Left kidney (tissue), 2 donors: ENCODE data around the gene TBXAS1. TPM values are rescaled to one million over a fixed set of nuclear protein-coding genes. Genes with fewer than 3 reads are reported as not detected.

ENCODE experiments used
- DNase-seq: peaks from one replicate; pipeline ENCODE4 v3.0.0-alpha.2; 2013
- polyA plus RNA-seq: library from polyadenylated mRNA; unstranded; fragments of 120-200 nt; gene quantifications from one replicate; pipeline ENCODE4 v1.2.1, GENCODE V29; 2013; ENCODE audit not compliant: insufficient read length

Gene TBXAS1
- polyA plus RNA-seq, 1 donor, result 35.8 TPM

DNA sequence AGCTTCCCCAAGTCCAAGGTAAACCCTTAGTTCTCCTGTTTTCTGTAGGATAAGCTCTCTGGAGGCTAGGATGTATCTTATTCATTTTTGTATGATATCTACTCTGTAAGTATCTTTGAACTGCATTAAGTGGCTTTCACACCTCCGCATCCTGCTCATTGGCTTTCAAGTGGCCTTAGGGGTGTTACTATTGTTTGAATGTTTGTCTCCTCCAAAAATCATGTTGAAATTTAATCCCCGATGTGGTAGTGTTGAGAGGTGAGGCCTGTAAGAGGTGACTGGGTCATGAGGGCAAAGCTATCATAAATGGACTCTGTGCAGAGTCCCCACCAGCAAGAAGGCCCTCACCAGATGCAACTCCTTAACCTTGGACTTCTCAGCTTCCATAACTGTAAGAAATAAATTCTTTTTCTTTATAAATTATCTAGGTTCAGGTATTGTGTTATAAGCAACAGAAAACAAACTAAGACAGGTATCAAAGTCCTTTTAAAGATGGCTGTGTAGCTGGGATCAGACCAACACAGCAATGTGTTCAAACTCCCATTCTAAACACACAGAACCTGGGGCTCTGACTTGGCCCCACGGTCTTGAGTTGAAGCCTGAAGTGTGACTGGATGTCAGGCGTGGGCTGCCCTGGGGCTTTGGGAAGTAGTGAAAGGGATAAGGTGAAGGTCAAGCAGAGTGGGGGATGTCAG lies 25.9 kb downstream of the TBXAS1 start:
- DNase-seq, result no peak

DNA sequence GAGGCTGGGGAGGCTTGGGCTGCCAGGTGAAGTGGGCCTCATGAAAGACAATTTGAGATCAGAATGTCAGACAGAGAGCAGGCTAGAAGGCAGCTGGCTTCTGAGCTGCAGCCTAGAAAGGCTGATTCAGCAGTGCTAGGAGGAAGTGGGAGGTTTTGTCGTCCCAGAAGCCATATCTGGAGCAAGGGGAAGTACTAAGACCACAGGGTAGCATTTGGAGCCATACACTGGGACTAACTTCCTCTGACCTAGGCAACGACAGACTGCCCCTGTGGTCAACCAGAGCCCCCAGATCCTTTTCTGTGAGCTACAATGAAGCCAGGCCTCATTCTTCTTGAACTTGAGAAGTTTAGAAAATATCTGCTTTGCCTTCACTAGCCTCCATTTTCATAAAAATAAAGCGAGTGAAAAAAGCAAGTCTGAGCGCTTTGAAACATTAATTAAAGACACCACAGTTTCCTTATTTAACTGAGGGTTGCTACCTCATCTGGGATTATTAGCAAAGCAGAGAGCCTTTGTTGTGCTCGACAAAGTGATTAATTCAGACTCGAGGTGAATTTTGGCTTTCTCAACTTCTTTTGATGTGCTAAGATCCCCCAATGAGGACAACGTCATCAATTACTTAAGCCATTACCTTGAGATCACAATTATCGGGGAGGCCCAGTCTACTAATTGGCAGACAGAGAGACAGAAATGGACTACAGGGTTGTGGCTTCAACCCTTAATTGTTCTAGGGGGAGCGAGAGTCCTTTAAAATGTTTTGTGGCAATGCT lies 26.6 kb downstream of the TBXAS1 start:
- no peak for DNase-seq

DNA sequence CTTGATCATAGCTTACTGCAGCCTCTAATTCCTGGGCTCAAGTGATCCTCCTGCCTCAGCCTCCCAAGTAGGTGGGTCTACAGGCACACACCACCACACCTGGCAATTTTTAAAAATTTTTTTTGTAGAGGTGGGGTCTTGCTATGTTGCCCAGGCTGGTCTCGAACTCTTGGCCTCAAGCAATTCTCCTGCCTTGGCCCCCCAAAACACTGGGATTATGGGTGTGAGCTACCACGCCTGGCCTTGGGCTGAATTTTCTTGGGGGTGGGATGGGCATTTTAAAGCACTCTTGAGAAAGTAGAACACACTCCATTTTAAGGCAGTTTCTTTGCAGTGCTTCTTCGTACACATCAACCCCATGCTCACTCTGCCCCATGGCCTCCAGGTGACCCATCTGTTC lies 28.7 kb downstream of the TBXAS1 start:
- no peak for DNase-seq

DNA sequence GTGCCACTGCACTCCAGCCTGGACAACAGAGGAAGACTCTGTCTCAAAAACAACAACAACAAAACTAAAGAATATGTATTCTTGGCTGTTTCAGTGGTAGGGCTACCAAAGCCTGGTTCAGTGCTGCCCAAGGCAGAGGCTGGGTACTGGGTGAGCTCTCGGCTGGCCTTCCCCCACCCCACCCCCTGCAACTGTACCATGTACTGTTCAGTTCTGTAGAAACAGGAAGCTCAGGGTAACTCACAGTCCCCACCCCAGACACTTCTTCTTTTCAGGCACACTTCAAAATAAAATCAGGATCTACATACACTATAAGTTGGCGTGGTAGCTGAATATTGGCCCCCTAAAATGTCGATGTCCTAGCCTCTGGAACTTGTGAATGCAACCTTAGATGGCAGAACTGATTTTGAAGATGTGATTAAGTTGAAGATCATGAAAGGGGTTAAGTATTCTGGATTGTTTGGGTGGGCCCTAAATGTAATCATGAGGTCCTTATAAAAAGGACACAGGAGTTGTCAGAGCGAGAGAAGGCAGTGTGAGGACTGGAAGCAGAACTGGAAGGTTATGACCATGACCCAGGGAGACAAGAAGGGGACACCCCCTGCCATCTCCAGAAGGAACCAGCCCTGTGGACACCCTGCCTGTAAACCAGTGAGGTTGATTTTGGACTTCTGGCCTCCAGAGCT lies 31.2 kb downstream of the TBXAS1 start:
- DNase-seq, result no peak

DNA sequence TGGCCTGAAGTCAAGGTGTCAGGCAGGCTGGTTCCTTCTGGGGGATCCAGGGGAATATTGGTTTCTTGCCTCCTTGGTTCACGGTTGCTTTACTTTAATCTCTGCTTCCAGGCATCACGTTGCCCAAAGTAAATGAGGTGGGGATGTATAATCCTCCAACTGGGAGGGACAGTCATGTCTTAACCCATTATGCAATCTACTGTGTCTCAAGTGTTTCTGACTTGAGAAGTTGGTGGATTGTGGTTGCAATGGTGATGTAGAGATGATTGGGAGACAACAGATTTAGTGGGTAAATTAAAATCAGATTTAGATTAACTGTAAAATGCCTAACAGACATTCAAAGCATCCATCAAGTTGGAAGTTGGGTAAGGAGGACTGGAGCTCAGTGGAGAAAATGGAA lies 32.7 kb downstream of the TBXAS1 start:
- DNase-seq, result no peak

DNA sequence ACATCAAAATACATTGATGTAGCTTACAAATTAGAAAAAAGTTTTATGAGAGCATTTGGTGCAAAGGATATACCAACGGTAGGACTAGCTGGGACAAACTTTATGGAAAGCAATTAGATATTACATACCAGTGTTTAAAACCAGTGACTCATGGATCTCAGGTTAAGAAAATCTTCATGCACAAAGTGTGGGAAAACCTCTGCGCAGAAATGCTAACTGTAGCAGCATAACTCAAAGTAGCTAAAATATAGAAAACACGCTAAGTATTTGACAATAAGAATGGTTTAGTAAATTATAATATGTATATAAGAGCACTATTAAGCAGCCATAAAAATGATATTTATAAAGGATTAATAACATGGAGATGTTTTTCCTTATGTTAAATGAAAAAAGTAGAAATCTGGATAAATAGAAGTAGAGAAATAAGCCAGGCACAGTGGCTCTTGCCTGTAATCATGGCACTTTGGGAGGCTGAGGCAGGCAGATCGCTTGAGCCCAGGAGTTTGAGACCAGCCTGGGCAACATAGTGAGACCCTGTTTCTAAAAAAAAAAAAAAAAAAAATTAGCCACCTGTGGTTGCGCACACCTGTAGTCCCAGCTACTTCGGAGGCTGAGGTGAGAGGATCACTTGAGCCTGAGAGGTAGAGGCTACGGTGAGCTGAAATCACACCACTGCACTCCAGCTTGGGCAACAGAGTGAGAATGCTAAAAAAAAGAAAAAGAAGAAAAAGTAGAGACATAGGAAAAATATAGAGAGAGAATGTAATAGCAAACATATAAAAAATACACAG lies 37.2 kb downstream of the TBXAS1 start:
- DNase-seq, result no peak

DNA sequence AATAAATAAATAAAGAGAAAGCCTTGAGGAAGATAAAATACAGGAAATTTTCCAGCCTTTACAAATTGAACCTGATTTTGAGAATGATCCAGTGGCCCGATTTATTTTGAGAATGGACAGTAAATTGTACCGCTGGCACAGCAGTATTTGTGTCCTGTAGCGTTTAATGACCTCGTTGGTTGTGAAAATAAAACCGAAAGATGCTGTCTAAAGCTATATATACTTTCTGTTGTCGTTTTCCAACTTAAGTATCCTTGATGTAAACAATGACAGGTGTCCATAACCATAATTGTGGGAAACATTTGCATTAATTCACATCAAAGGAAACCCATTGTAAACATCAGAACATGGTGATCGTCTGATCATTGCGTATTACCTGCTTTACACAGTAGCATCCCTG lies 38.8 kb downstream of the TBXAS1 start:
- DNase-seq, result no peak

DNA sequence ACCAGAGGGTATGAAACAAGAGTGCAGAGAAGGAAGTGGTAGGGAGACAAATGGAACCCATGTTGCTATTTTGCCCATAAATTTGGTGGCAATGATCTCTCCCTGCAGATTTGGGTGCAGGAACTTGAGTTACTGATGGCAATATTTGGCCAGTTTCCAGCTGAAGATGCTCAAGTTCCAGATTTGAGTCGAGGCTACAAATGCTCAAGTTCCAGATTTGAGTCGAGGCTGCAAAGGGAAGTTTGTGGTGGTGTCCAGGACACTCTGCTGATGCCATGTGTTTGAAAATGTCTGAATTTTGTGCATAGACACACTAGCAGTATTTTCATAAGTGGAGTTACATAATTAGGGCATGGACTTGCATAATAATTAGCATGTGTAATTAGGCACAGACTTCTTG lies 40.8 kb downstream of the TBXAS1 start:
- no peak for DNase-seq

DNA sequence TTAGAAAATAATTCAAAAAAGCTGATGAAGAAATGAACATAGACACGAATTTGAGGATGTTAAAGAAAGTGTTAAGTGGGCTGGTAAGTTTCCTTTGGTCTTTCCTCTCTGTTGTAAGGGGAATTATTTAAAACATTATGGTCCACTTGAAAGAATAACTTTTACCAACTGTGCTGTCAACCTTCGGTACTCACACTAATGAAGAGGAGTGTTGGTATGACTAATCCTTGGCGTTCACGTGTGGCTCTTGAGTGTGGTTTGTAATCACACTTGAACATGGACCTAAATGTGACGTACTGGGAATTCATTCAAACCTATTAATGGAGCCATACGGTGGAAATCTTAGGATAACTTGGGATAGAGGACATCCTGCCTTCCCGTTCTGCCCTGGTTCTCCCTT lies 41.3 kb downstream of the TBXAS1 start:
- no peak for DNase-seq

DNA sequence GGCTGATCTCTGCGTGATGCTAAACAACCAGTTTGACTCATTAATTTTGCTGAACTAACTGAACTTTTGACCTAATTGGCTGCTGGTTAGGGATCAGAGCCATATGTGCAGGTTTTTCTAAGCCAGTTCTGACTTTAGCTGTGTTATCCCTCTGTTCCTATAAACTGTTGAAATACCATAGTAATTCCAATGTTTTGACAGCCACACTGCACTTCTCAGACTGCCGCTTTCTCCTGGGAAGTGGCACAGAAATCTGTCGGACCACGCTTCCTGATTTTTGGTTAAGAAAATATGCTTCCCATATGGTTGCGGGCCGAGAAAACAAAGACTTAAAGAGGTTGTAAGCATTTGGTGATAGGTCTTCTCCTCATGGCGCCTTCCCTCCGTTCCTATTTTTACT lies 42.3 kb downstream of the TBXAS1 start:
- no peak for DNase-seq

DNA sequence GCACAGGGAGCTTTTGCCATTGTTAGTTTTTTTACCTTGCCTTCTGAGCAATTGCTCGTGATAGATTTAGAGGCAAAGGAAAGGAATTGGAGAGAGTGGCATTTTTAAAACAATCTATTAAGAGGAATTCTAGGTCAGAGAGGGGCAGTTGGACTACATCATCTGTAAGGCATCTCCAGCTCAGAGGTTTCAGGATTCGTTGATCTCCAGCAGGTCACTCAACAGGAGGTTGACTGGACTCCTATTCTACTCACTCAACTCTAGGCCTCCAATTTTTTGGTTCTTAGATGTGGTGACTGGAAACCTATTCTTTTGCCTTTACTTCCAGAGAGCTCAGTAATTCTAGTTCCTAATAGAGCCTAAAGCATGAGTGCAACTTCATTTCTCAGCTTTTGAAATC lies 42.8 kb downstream of the TBXAS1 start:
- no peak for DNase-seq

DNA sequence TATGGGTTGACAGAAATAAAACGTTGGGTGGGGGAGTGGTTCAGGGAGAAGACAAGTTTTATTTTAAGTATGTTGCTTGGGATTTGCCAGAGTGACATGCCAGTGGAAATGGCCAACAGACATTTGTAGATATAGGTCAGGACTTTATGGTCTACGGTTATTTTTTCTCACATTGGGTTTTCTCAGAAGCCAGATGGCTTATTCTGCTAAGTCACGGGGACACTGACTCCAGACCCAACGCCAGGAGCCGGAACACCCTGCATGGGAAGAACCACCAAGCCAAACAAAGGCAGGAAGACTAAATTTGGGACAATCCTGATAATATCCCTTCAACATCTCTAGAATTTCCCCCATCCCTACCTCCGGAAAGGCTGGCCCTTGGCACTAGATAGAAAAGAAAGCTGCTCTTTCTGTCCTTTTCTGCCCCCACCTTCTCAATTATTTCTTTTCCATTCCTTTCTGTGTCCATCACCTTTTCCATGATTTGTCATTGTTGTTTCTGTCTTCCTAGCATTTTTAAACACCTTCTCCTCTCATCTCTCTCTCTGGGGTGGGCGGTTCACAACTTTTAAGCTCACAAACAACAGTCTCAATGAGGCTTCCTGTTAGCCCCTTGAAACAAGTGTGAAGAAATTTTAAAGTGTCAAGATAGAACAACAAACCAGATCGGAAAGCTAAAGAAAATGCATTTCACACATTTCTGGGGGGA lies 44.7 kb downstream of the TBXAS1 start:
- no peak for DNase-seq

DNA sequence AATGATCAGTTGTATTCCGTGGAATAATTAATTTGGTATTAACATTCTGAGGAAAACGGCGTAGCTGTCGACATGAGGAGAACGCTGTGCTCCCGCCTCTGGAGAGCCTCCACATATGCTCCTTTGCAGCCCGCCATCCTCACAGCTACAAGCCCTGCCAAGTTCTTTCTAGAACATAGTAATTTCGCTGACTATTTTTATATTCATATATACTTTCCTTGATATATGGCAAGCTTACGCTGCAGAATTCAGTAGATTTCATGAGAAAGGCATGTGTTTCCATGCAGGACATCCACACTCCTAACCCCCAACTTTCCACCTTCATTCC lies 45.2 kb downstream of the TBXAS1 start:
- DNase-seq, result no peak

DNA sequence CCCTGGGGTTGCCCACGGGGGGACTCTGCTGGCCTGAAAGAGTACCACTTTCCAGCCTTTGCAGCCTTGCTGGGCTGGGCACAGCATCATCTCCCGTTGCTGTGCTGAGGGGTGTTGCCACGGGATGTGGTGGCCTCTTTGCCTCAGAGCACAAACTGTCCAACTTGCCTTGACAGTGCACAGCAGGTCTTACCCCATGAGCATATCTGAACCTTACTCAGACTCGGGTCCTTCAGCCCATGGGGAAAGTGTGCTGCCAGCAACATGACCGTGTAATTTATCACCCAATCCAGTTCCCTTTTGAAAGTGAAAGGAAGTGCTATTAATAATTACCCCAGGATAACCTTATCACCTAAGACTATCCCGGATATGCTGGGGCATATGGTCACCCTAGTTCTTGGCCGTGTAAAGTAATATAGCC lies 46.8 kb downstream of the TBXAS1 start:
- DNase-seq, result no peak

DNA sequence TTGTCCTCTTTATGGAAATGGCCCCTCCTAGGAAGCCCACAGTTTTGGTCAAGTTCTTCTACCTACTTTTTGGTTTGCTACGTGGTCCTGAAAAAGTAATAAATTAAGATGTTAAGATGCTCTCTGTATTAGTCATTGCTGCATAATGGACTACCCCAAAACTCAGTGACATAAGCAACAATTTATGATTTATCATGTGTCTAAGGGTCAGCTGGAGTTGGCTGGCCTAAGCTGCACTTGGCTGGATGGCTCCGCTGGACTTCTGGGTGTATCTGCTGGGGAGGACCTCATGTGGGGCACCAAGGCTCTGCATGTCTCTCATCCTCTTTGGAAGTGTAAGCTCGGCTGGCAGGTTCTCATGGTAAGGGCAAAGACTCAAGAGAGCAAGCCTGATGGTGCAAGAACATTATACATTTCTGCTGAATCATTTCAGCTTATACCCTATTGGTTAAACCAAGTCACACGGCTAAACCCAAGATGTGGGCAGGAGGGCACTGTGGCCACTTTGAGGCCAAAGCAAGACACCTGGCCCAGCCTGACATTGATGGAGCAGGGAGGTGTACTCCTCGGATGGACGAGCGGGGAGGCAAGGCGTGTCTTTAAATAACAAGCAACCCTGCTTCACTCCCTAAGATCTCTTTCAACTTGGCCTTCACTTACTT lies 47.7 kb downstream of the TBXAS1 start:
- DNase-seq, result no peak

DNA sequence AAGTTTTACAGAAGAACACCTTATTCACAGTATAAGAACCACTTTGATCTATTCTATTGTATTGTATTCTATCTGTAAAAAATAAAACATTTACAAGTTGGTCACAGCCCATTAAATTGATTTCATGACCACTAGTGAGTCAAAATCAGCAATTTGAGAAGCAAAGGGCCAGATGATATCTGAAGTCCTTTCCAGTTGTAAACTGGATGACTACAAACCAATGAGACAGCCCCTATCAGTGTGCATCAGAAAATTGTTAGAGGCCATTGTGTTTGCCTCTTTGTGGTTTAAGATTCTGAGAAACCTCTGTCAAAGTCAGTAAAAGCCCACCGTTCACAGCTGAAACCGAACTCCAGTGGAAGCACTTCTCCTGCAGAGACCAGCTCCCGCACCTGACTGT lies 54.8 kb downstream of the TBXAS1 start:
- no peak for DNase-seq

DNA sequence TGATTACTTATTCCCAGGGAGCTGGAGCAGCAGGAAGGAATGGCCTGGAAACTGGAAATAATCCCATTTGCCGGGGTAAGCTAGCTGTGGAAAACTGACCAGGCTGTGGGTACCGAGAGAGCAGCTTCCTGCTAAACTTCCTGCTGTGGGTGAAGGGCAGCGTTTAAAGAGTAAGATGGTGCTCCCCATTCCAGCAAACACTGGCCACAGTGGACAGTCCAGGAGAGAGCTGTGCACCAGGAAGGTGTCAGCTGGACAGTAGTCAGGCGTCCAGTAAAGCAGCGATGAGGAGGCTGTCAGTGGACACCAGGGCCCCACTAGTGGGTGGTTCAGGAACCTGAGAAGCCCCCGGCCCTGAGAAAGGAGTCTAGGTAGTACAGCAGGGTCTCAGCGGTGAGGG lies 55.4 kb downstream of the TBXAS1 start:
- DNase-seq, result no peak

DNA sequence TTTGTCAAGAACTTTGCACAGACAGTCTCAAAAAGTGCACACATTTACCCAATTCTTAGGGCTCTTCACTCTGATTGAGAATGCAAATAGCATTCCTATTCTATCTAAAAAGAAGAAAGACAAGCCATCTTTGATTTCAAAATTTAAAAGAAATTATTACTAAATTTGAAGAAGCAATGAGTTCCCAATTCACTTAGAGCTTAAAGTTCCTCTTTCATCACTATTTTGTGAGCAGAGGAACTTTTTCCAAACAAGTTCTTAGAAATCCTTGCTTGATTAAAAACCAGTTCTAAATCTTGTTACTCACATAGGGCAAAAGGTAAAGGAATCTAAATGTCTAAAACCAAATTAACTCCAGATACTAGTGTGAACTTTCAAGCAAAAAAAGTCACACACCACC lies 56.4 kb downstream of the TBXAS1 start:
- DNase-seq, result no peak

DNA sequence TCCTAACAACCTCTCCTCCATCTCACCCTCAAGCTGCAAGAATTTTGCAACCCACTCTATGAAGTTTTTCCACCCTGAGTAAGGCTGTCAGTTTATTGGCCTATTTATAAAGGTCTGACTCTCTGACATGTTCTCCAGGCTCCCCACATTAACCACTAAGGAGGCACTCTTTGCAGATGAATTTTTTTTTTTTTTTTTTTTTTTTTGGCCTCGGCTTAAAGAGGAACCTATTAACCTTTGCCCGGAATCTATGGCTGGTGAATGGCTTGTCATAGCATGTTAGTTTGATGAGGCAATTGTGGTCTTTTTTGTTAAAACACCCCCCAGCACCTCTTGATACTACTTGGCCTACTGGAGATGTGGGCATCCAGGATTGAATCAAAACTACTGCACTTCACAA lies 57.1 kb downstream of the TBXAS1 start:
- DNase-seq, result no peak

DNA sequence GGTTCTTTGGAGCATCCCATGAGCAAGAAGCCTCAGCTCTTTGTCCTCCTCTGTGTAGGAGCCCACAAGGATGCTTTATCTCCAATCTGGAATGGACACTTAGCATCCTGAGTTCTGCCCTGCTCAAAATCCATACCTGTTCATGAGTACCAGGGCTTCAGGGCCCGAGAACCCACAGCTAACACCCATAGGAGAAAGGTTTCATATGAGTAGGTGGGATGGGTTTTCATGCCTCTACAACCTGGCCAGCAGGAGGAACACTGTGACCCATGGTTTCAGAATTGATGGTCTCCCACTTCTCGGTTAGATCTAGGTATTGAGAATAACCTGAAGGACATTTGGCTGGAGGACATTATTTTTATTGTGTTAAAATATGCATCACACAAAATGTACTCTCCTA lies 57.8 kb downstream of the TBXAS1 start:
- no peak for DNase-seq

DNA sequence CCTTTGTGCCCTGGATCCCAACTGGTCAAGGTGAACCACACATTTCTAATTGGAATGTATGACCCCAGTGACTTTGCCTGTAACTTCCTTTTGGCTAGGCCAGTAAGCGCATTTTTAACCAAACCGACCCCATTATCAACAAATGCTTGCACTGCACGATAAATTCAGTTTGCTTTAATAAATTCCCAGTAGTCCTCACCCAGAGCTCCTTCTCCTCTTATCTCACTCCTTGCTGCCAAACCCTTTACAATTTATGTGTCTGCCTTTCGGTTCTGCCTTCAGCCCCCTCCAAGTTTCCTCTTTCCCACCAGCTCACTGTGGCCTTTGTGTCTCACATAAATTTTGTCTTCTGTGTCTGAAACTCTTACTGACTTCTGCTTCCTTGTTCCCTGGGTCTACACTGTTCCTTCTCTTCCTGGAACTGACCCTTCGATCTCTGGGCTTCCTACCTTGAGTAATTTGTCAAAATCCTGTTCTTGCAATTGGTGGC lies 59.0 kb downstream of the TBXAS1 start:
- DNase-seq, result no peak
